ENCODE measurements around the gene CFAP54.
"Not testable (repeated sequence)": the region's sequence is repeated elsewhere in the genome, so short reads cannot be mapped to it uniquely, and the experiment has no call there.

Gene CFAP54

GRCh38 chr12:96473394-96474093, 15.8 kb upstream of the CFAP54 start:
- DNase-seq: no peak

- no peak for DNase-seq
These were observed 15.2 kb upstream of the CFAP54 start for GRCh38 chr12:96474206-96474605.

- no peak for DNase-seq
These were observed 11.4 kb upstream of the CFAP54 start for GRCh38 chr12:96478011-96478410.

- DNase-seq: no peak
These were observed 7.3 kb upstream of the CFAP54 start for GRCh38 chr12:96482086-96482485.

- DNase-seq: no peak
These were observed 6.3 kb upstream of the CFAP54 start for GRCh38 chr12:96483116-96483515.

- DNase-seq: peak; percentile 73
These were observed 2.4 kb upstream of the CFAP54 start for GRCh38 chr12:96486751-96487613.

GRCh38 chr12:96487634-96488033, 1.7 kb upstream of the CFAP54 start:
- no peak for DNase-seq

- DNase-seq: peak; percentile 10
These were observed 3.7 kb downstream of the CFAP54 start for GRCh38 chr12:96493106-96493505.

- DNase-seq: not testable (repeated sequence)
These were observed 4.8 kb downstream of the CFAP54 start for GRCh38 chr12:96494154-96494553.

- DNase-seq: no peak
These were observed 5.8 kb downstream of the CFAP54 start for GRCh38 chr12:96495155-96495554.

- DNase-seq: no peak
These were observed 6.6 kb downstream of the CFAP54 start for GRCh38 chr12:96495841-96496545.

GRCh38 chr12:96496944-96497343, 7.6 kb downstream of the CFAP54 start:
- no peak for DNase-seq

GRCh38 chr12:96497855-96498254, 8.5 kb downstream of the CFAP54 start:
- DNase-seq: peak; percentile 65

GRCh38 chr12:96500693-96501092, 11.3 kb downstream of the CFAP54 start:
- DNase-seq: peak; percentile 36

- peak; percentile 38 for DNase-seq
These were observed 11.9 kb downstream of the CFAP54 start for GRCh38 chr12:96501133-96501761.

GRCh38 chr12:96501908-96502307, 12.5 kb downstream of the CFAP54 start:
- DNase-seq: no peak

GRCh38 chr12:96502477-96502876, 13.1 kb downstream of the CFAP54 start:
- DNase-seq: peak; percentile 10

- DNase-seq: no peak
These were observed 13.7 kb downstream of the CFAP54 start for GRCh38 chr12:96502949-96503532.

- DNase-seq: peak; percentile 25
These were observed 14.6 kb downstream of the CFAP54 start for GRCh38 chr12:96503976-96504375.

- DNase-seq: no peak
These were observed 17.4 kb downstream of the CFAP54 start for GRCh38 chr12:96506776-96507175.

GRCh38 chr12:96510306-96510764, 21.0 kb downstream of the CFAP54 start:
- DNase-seq: peak; percentile 49

- DNase-seq: no peak
These were observed 23.8 kb downstream of the CFAP54 start for GRCh38 chr12:96513166-96513565.

- peak; percentile 3 for DNase-seq
These were observed 24.3 kb downstream of the CFAP54 start for GRCh38 chr12:96513681-96514080.
